Astrocyte (in vitro differentiated cells and primary cell): Measurements from ENCODE around the gene DCLRE1A. TPM values are rescaled to one million over a fixed set of nuclear protein-coding genes. Genes with fewer than 3 reads are reported as not detected.

ENCODE experiments used
- DNase-seq: peaks from one replicate; pipeline ENCODE4 v3.0.0-alpha.2; 2010; ENCODE audit warnings: low read depth
- FAIRE-seq: peaks from 2 replicates; lab custom pipeline; 2011; peaks lifted over from hg19 to GRCh38; lab: Jason Lieb, UNC
- H2AFZ ChIP-seq: 2 replicates; pipeline ENCODE4 v1.6.0; 2012; ENCODE audit warnings: low read depth, low read length, inconsistent platforms
- H3K27ac ChIP-seq: 2 replicates; pipeline ENCODE4 v1.5.1; 2011; ENCODE audit warnings: low read depth, low read length, inconsistent platforms
- H3K27me3 ChIP-seq: 2 replicates; pipeline ENCODE4 v1.6.0; 2011; ENCODE audit warnings: low read length, inconsistent platforms; ENCODE audit not compliant: insufficient read depth
- H3K36me3 ChIP-seq: 2 replicates; pipeline ENCODE4 v1.5.1; 2011; ENCODE audit warnings: low read length, inconsistent platforms; ENCODE audit not compliant: insufficient read depth
- H3K4me1 ChIP-seq: 2 replicates; pipeline ENCODE4 v1.5.1; 2011; ENCODE audit warnings: low read length, inconsistent platforms; ENCODE audit not compliant: insufficient read depth
- H3K4me2 ChIP-seq: 2 replicates; pipeline ENCODE4 v1.6.0; 2012; ENCODE audit warnings: low read length, inconsistent platforms
- H3K4me3 ChIP-seq: 2 replicates; pipeline ENCODE4 v1.5.1; 2011; ENCODE audit warnings: low read depth, mild to moderate bottlenecking, low read length, inconsistent platforms; ENCODE audit not compliant: insufficient read depth
- H3K79me2 ChIP-seq: 2 replicates; pipeline ENCODE4 v1.6.0; 2012; ENCODE audit warnings: mild to moderate bottlenecking, low read length, inconsistent platforms; ENCODE audit not compliant: insufficient read depth
- H3K9ac ChIP-seq: 2 replicates; pipeline ENCODE4 v1.6.0; 2012; ENCODE audit warnings: mild to moderate bottlenecking, low read length, inconsistent platforms
- H3K9me3 ChIP-seq: 2 replicates; pipeline ENCODE4 v1.5.1; 2012; ENCODE audit warnings: low read depth, mild to moderate bottlenecking, low read length, inconsistent platforms; ENCODE audit not compliant: insufficient read depth
- H4K20me1 ChIP-seq: 2 replicates; pipeline ENCODE4 v1.6.0; 2012; ENCODE audit warnings: low read length, inconsistent platforms; ENCODE audit not compliant: insufficient read depth
- H3K27ac Mint-ChIP-seq: one replicate; pipeline ENCODE4 v1.8.0; 2021; ENCODE audit warnings: mild to moderate bottlenecking, mixed read lengths; ENCODE audit not compliant: unreplicated experiment
- H3K27me3 Mint-ChIP-seq: one replicate; pipeline ENCODE4 v1.8.0; 2021; ENCODE audit warnings: low read depth, mixed read lengths; ENCODE audit not compliant: unreplicated experiment
- H3K36me3 Mint-ChIP-seq: one replicate; pipeline ENCODE4 v1.8.0; 2021; ENCODE audit warnings: low read depth, mixed read lengths; ENCODE audit not compliant: unreplicated experiment
- H3K4me1 Mint-ChIP-seq: one replicate; pipeline ENCODE4 v1.8.0; 2021; ENCODE audit warnings: low read depth, mixed read lengths; ENCODE audit not compliant: unreplicated experiment
- H3K4me3 Mint-ChIP-seq: one replicate; pipeline ENCODE4 v1.8.0; 2021; ENCODE audit warnings: mild to moderate bottlenecking, moderate library complexity, mixed read lengths; ENCODE audit not compliant: unreplicated experiment
- H3K9me3 Mint-ChIP-seq: one replicate; pipeline ENCODE4 v1.8.0; 2021; ENCODE audit warnings: mild to moderate bottlenecking, mixed read lengths; ENCODE audit not compliant: unreplicated experiment
- CTCF ChIP-seq: IDR thresholded peaks from 2 replicates; pipeline ENCODE4 v1.5.1; 2011; ENCODE audit warnings: low read depth, mild to moderate bottlenecking, inconsistent platforms, low read length, moderate library complexity; ENCODE audit not compliant: insufficient read depth
- EZH2 ChIP-seq: IDR thresholded peaks from 2 replicates; pipeline ENCODE4 v1.6.1; 2012; ENCODE audit warnings: mild to moderate bottlenecking, low read length, inconsistent platforms; ENCODE audit not compliant: insufficient read depth
- total RNA-seq: library from RNA; stranded (reverse); gene quantifications from 2 replicates; pipeline ENCODE4 v1.2.1, GENCODE V29; 2021

Gene DCLRE1A
- total RNA-seq, 1 donor from 2014 or later: 3.8 TPM

DNA sequence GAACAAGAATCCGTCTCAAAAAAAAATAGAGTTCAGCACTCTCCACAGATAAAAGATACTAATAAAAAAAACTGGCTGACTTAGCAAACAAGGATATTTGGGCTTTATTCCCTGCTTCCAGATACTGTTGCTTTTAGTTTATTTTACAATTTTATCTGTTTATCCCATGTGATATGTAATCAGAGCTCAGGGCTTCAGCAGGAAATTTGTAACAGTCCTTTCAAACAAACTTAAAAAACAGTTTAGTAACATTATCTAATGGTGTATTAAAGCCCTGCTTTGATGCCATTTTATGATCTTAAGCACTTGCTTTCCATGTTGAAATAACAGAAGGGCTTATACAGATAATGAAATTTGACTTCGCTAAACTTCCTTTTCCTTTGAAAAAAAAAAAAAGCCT, 28.1 kb downstream of the DCLRE1A start:
- no peaks in the 10 kb centered on the region for H4K20me1 ChIP-seq
- no peak for FAIRE-seq
- H3K27ac Mint-ChIP-seq: no peak overlapping the region
- H3K36me3 ChIP-seq: no peaks in the 10 kb centered on the region
- no peaks in the 10 kb centered on the region for H3K4me1 Mint-ChIP-seq
- H3K27ac ChIP-seq: no peak overlapping the region
- H3K27me3 Mint-ChIP-seq: peaks cover 6% of the 10 kb centered on the region
- no peak overlapping the region for H2AFZ ChIP-seq
- H3K36me3 Mint-ChIP-seq: no peaks in the 10 kb centered on the region
- H3K9me3 ChIP-seq: no peaks in the 10 kb centered on the region
- H3K4me1 ChIP-seq: no peaks in the 10 kb centered on the region
- no peak overlapping the region for H3K4me3 Mint-ChIP-seq
- no peak overlapping the region for H3K4me2 ChIP-seq
- H3K79me2 ChIP-seq: no peaks in the 10 kb centered on the region
- H3K9me3 Mint-ChIP-seq: no peaks in the 10 kb centered on the region
- no peak overlapping the region for H3K9ac ChIP-seq
- no peaks in the 10 kb centered on the region for H3K27me3 ChIP-seq
- TF ChIP-seq EZH2: no peak
- no peak for TF ChIP-seq CTCF
- DNase-seq: no peak
- no peak overlapping the region for H3K4me3 ChIP-seq

DNA sequence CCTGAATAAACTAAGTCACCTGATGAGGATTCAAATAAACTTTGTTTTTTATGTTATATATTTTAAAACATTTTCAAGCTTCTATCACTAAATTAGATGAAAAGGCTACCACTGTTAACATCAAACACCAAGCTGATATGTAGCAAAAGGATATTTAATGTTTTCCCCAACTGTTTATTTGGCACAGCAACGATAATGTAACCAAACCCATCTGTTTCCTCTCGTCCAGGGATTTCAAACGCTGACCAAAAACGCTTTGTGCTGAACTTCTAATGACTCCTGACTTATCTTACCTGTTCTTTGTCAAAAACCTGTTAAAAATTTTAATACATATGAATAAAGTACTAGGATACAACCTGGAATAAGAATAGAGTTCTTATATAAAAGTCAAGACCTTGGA, 30.5 kb downstream of the DCLRE1A start:
- no peak for FAIRE-seq

More for the DNA sequence above, 30.5 kb downstream of the DCLRE1A start:
- H3K4me1 ChIP-seq: no peaks in the 10 kb centered on the region
- H3K27me3 ChIP-seq: no peaks in the 10 kb centered on the region
- no peak overlapping the region for H3K4me2 ChIP-seq
- Mint-ChIP-seq H3K9me3 (no peaks in the 10 kb centered on the region), H3K4me3 (no peak overlapping the region), H3K4me1 (no peaks in the 10 kb centered on the region), H3K36me3 (no peaks in the 10 kb centered on the region), H3K27ac (no peak overlapping the region), H3K27me3 (peaks cover 15% of the 10 kb centered on the region)
- H3K9ac ChIP-seq: no peak overlapping the region
- no peak overlapping the region for H3K27ac ChIP-seq
- H3K79me2 ChIP-seq: no peaks in the 10 kb centered on the region
- no peaks in the 10 kb centered on the region for H3K36me3 ChIP-seq
- DNase-seq: no peak
- TF ChIP-seq CTCF: no peak
- no peaks in the 10 kb centered on the region for H3K9me3 ChIP-seq
- H2AFZ ChIP-seq: no peak overlapping the region
- H3K4me3 ChIP-seq: no peak overlapping the region
- no peaks in the 10 kb centered on the region for H4K20me1 ChIP-seq
